WI38 (cell line): ENCODE data around the gene BICDL2.
A peak's percentile ranks its signal among the peaks of the same experiment; 100 is the strongest.

Experiments
- H3K4me3 ChIP-seq: 2 replicates; pipeline ENCODE4 v1.5.1; 2011; ENCODE audit warnings: low read depth, mild to moderate bottlenecking, control low read depth, low read length
- CTCF ChIP-seq: IDR thresholded peaks from 2 replicates; pipeline ENCODE4 v1.5.1; 2012; ENCODE audit warnings: low read depth, mild to moderate bottlenecking, control low read depth, low read length

The BICDL2 gene

GRCh38 chr16:3007957-3008689, 28.6 kb downstream of the BICDL2 start:
- no peak overlapping the region for H3K4me3 ChIP-seq
- no peak for TF ChIP-seq CTCF

- no peak overlapping the region for H3K4me3 ChIP-seq
- TF ChIP-seq CTCF = no peak
Observed at GRCh38 chr16:3007059-3007956, 29.4 kb downstream of the BICDL2 start.

- H3K4me3 ChIP-seq = no peak overlapping the region
- TF ChIP-seq CTCF = no peak
Observed at GRCh38 chr16:3004781-3005284, 31.9 kb downstream of the BICDL2 start.

- no peak overlapping the region for H3K4me3 ChIP-seq
Observed at GRCh38 chr16:3004319-3004718, 32.4 kb downstream of the BICDL2 start.

GRCh38 chr16:3003582-3004270, 33.0 kb downstream of the BICDL2 start:
- 0 out of 2 replicates have a peak, but pooled peaks have one; percentile 11 for TF ChIP-seq CTCF
- H3K4me3 ChIP-seq = no peak overlapping the region

More at GRCh38 chr16:3004319-3004718, 32.4 kb downstream of the BICDL2 start:
- TF ChIP-seq CTCF = no peak

- no peak overlapping the region for H3K4me3 ChIP-seq
- TF ChIP-seq CTCF = no peak
Observed at GRCh38 chr16:3001316-3001715, 35.4 kb downstream of the BICDL2 start.
